ENCODE results near the gene MATK.

DNA sequence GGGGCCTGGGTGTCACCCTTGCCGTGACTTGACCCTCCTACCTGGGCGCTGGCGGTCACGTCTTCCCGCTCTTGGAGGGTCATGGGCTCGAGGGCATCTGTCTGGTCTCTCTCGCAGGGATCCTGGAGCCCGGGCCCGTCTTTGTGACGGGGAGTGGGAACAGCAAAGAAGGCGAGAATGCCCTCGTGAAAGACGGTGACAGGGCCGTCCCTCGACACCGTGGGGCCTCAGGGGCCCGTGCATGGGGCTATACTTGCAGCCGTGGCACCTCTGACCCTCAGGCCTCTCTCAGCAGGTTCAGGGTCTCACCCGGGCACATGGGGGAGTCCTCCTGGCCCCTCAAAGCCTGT is 20.9 kb upstream of the MATK start:
- TF ChIP-seq, protein P1, sequence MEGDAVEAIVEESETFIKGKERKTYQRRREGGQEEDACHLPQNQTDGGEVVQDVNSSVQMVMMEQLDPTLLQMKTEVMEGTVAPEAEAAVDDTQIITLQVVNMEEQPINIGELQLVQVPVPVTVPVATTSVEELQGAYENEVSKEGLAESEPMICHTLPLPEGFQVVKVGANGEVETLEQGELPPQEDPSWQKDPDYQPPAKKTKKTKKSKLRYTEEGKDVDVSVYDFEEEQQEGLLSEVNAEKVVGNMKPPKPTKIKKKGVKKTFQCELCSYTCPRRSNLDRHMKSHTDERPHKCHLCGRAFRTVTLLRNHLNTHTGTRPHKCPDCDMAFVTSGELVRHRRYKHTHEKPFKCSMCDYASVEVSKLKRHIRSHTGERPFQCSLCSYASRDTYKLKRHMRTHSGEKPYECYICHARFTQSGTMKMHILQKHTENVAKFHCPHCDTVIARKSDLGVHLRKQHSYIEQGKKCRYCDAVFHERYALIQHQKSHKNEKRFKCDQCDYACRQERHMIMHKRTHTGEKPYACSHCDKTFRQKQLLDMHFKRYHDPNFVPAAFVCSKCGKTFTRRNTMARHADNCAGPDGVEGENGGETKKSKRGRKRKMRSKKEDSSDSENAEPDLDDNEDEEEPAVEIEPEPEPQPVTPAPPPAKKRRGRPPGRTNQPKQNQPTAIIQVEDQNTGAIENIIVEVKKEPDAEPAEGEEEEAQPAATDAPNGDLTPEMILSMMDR (conservative IDR thresholded peaks at IDR 0.05) = no peak
- TF ChIP-seq ZFX (IDR thresholded peaks at IDR 0.05) = no peak

All from C4-2B (cell line).